Mesendoderm (in vitro differentiated cells): ENCODE data around the gene SPOUT1.
A peak's percentile ranks its signal among the peaks of the same experiment; 100 is the strongest.

Experiments used
- DNase-seq: peaks from one replicate; pipeline ENCODE4 v3.0.0; 2013
- H2AK5ac ChIP-seq: 2 replicates; pipeline ENCODE4 v1.6.1; 2013; ENCODE audit warnings: low read length, inconsistent platforms
- H2BK120ac ChIP-seq: 2 replicates; pipeline ENCODE4 v1.6.1; 2013; ENCODE audit warnings: low read depth, mild to moderate bottlenecking, low read length, moderate library complexity, mixed read lengths
- H2BK15ac ChIP-seq: replicated peaks from 2 replicates; pipeline ENCODE4 v1.6.1; 2013; ENCODE audit warnings: low read depth, mild to moderate bottlenecking, moderate library complexity
- H2BK5ac ChIP-seq: 2 replicates; pipeline ENCODE4 v1.6.1; 2013; ENCODE audit warnings: low read length, inconsistent platforms
- H3K18ac ChIP-seq: 2 replicates; pipeline ENCODE4 v1.6.1; 2013; ENCODE audit warnings: mild to moderate bottlenecking, low read length, mixed read lengths
- H3K23ac ChIP-seq: one replicate; pipeline ENCODE4 v1.6.1; 2013; ENCODE audit warnings: low read length
- H3K27ac ChIP-seq: 2 replicates; pipeline ENCODE4 v1.5.1; 2013; ENCODE audit warnings: low read depth, mild to moderate bottlenecking, inconsistent platforms, low read length, moderate library complexity
- H3K27me3 ChIP-seq: 2 replicates; pipeline ENCODE4 v1.6.1; 2013; ENCODE audit warnings: low read length, control low read depth, mild to moderate bottlenecking, inconsistent platforms; ENCODE audit not compliant: insufficient read depth, poor library complexity
- H3K36me3 ChIP-seq: 2 replicates; pipeline ENCODE4 v1.6.1; 2013; ENCODE audit warnings: low read length, inconsistent platforms; ENCODE audit not compliant: control insufficient read depth, insufficient read depth
- H3K4ac ChIP-seq: one replicate; pipeline ENCODE4 v1.6.1; 2013; ENCODE audit warnings: low read depth, mild to moderate bottlenecking, low read length, moderate library complexity
- H3K4me1 ChIP-seq: 2 replicates; pipeline ENCODE4 v1.6.1; 2013; ENCODE audit warnings: low read depth, low read length, inconsistent platforms; ENCODE audit not compliant: control insufficient read depth
- H3K4me2 ChIP-seq: 2 replicates; pipeline ENCODE4 v1.6.1; 2013; ENCODE audit warnings: low read length
- H3K4me3 ChIP-seq: 2 replicates; pipeline ENCODE4 v1.5.1; 2013; ENCODE audit warnings: mild to moderate bottlenecking, low read length
- H3K56ac ChIP-seq: one replicate; pipeline ENCODE4 v1.6.1; 2013; ENCODE audit warnings: low read length
- H3K79me1 ChIP-seq: 2 replicates; pipeline ENCODE4 v1.6.1; 2013; ENCODE audit warnings: low read length, inconsistent platforms
- H3K79me2 ChIP-seq: 2 replicates; pipeline ENCODE4 v1.6.1; 2013; ENCODE audit warnings: mild to moderate bottlenecking, low read length; ENCODE audit not compliant: control insufficient read depth, insufficient read depth
- H3K9ac ChIP-seq: 2 replicates; pipeline ENCODE4 v1.6.1; 2013; ENCODE audit warnings: low read length, inconsistent platforms
- H4K5ac ChIP-seq: one replicate; pipeline ENCODE4 v1.6.1; 2013; ENCODE audit warnings: low read length
- H4K8ac ChIP-seq: one replicate; pipeline ENCODE4 v1.6.1; 2013; ENCODE audit warnings: low read depth, mild to moderate bottlenecking, control low read depth, low read length, moderate library complexity
- WGBS: extraction: QIAGEN DNeasy Blood & Tissue Kit; methylation state at CpG from one replicate; pipeline ENCODE4 v1.1.7; 2013; ENCODE audit warnings: low lambda C conversion rate, missing lambda C conversion rate; ENCODE audit not compliant: insufficient coverage; ENCODE audit errors: extremely low coverage; 5-methylcytosine and 5-hydroxymethylcytosine counted together

The SPOUT1 gene

DNA sequence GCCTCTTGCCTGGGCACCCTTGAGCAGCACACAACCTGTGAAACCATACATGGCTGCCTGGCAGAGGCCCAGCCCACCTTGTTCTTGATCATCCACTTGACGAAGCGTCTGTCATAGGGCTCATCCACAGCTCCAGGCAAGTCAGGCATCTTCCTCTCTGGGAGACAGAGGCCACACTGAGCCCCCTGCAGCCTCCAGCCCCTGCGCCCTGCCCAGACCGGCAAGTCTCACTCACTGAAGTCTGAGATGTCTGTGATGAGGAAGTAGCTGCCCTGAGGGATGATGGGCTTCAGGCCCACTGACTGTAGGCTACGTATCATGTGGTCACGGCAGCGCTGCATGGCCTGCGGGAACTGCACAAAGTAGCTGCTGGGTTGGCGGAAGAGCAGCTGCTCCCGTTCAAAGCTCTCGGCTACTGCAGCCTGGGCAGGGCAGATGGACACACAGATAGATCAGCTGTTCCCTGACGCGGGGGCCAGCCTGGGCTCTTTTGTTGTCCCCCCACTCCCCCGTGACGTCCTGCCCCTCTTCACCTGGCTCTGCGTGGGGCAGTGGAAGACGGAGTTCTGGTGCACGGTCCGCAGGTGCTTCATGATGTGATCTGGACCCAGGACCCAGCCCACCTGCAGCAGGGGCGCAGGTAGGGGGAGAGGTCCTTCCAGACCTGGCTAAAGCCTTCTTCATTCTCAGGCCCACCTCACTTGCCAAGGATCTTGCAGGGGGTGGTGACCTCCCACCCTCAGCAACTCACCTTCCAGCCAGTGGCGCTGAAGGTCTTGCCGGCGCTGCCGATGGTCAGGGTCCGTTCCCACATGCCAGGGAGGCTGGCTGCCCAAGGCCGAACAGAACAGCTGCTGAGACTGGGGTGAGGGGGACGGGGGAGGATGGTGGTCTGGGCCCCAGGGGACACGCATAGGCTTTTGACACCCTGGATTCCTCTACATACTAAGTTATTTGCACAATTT lies 5.9 kb upstream of the SPOUT1 start:
- H3K9ac ChIP-seq = no peak overlapping the region
- H3K79me1 ChIP-seq = no peaks in the 10 kb centered on the region
- no peak overlapping the region for H3K27ac ChIP-seq
- no peaks in the 10 kb centered on the region for H3K36me3 ChIP-seq
- H3K79me2 ChIP-seq = no peaks in the 10 kb centered on the region
- no peak overlapping the region for H3K4me3 ChIP-seq
- H4K5ac ChIP-seq = no peak overlapping the region
- whole genome bisulfite sequencing = no CpG with 5 or more reads among the region's 28 CpGs
- H2BK120ac ChIP-seq = no peak overlapping the region
- H3K18ac ChIP-seq = no peak overlapping the region
- no peak overlapping the region for H2BK15ac ChIP-seq
- no peak for DNase-seq
- no peak overlapping the region for H3K23ac ChIP-seq
- H3K27me3 ChIP-seq = no peaks in the 10 kb centered on the region
- no peak overlapping the region for H2BK5ac ChIP-seq
- H3K4me2 ChIP-seq = no peak overlapping the region
- no peak overlapping the region for H2AK5ac ChIP-seq
- H3K4me1 ChIP-seq = no peaks in the 10 kb centered on the region
- no peak overlapping the region for H3K4ac ChIP-seq
- no peak overlapping the region for H4K8ac ChIP-seq
- no peak overlapping the region for H3K56ac ChIP-seq

DNA sequence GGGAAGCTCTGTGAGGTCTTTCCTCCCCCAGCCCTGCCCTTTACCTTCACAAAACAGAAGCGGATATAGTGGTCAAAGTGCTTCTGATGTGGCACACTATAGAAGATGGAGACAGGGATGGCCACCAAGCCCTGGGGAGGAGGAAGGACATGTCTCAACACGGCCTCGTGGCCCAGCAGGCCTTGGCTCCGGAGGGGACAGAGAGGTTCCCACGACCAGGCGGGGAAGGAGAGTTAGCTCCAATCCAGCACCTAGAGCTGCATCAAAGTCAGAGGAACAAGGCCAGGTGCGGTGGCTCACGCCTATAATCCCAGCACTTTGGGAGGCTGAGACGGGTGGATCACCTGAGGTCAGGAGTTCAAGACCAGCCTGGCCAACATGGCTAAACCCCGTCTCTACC lies 4.1 kb upstream of the SPOUT1 start:
- Histone ChIP-seq H2BK120ac (no peak overlapping the region), H4K5ac (no peak overlapping the region), H3K79me2 (peaks cover 4% of the 10 kb centered on the region), H3K27ac (no peak overlapping the region), H3K79me1 (peaks cover 4% of the 10 kb centered on the region), H2AK5ac (no peak overlapping the region), H3K27me3 (no peaks in the 10 kb centered on the region), H3K36me3 (no peaks in the 10 kb centered on the region), H3K4ac (no peak overlapping the region), H2BK5ac (no peak overlapping the region), H3K23ac (no peak overlapping the region), H3K9ac (no peak overlapping the region), H4K8ac (no peak overlapping the region), H2BK15ac (no peak overlapping the region), H3K18ac (no peak overlapping the region), H3K4me1 (no peaks in the 10 kb centered on the region), H3K4me2 (no peak overlapping the region), H3K4me3 (no peak overlapping the region), H3K56ac (no peak overlapping the region)
- no CpG with 5 or more reads among the region's 10 CpGs for WGBS
- DNase-seq = no peak

DNA sequence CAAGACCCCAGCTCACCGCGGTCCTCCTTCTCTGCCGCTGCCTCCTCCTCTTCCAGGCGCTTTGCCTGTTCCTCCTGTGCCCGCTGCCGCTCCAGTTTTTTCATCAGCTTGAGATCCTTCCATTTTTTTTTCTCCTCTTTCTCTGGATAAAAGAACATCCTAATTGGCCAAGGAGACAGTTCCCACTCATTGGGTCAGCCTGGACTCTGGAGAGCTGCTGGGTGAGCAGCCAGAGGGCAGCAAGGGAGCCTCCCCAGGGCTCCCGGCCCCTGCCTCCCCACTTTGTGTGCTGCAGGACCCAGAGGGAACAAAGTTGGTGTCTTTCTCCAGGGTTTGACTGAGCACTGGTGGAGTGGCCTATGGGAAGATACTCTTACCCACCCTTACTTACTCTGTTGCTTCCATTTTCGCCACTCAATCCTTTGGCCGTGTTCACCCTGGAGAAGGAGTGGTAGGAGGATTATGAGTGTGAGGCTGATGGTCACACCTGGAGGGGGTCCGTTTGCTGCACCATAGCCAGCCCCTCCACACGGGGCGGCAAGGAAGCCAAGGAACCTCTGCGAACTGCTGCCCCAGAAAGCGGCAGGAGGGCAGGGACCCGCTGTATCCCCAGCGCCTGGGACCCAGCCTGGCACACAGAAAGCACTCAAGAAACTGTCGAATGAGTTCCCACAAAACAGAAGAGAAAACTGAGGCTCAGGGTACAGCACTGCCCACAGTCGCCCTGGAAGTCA lies 708 bp downstream of the SPOUT1 start:
- Histone ChIP-seq H3K4me3 (peak overlapping the region; percentile 86), H2BK5ac (no peak overlapping the region), H3K79me1 (peaks cover 8% of the 10 kb centered on the region), H3K27me3 (no peaks in the 10 kb centered on the region), H2BK120ac (no peak overlapping the region), H2AK5ac (no peak overlapping the region), H3K27ac (peak overlapping the region; percentile 46), H3K23ac (no peak overlapping the region), H3K79me2 (peaks cover 7% of the 10 kb centered on the region), H3K36me3 (peaks cover 9% of the 10 kb centered on the region), H4K5ac (no peak overlapping the region), H3K4ac (peak overlapping the region; percentile 66), H3K18ac (no peak overlapping the region), H2BK15ac (no peak overlapping the region), H3K4me1 (no peaks in the 10 kb centered on the region), H4K8ac (no peak overlapping the region), H3K4me2 (peak overlapping the region; percentile 85), H3K9ac (peak overlapping the region; percentile 90), H3K56ac (peak overlapping the region; percentile 95)
- no peak for DNase-seq
- no CpG with 5 or more reads among the region's 18 CpGs for WGBS

DNA sequence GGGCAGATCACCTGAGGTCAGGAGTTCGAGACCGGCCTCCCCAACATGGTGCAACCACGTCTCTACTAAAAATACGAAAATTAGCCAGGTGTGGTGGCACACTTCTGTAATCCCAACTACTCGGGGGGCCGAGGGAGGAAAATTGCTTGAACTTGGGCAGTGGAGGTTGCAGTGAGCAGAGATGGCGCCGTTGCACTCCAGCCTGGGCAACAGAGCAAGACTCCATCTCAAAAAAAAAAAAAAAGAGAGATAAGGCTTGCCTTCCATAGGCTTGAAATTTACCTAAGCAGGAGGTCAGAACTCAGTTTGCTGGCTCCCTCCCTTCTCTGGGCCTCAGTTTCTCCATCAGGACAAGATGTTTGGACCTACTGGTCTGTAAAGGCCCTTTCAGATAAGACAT lies 1.3 kb downstream of the SPOUT1 start:
- WGBS = no CpG with 5 or more reads among the region's 8 CpGs
- no peak overlapping the region for H4K5ac ChIP-seq
- H2BK15ac ChIP-seq = no peak overlapping the region
- H3K27ac ChIP-seq = no peak overlapping the region
- H3K4me1 ChIP-seq = no peaks in the 10 kb centered on the region
- peaks cover 7% of the 10 kb centered on the region for H3K79me2 ChIP-seq
- H2BK5ac ChIP-seq = no peak overlapping the region
- H3K27me3 ChIP-seq = no peaks in the 10 kb centered on the region
- peak overlapping the region; percentile 95 for H3K56ac ChIP-seq
- DNase-seq = no peak
- H3K4me3 ChIP-seq = no peak overlapping the region
- H2AK5ac ChIP-seq = no peak overlapping the region
- no peak overlapping the region for H2BK120ac ChIP-seq
- H3K4ac ChIP-seq = no peak overlapping the region
- H3K9ac ChIP-seq = peak overlapping the region; percentile 90
- peak overlapping the region; percentile 85 for H3K4me2 ChIP-seq
- H3K79me1 ChIP-seq = peaks cover 8% of the 10 kb centered on the region
- H3K23ac ChIP-seq = no peak overlapping the region
- peaks cover 10% of the 10 kb centered on the region for H3K36me3 ChIP-seq
- no peak overlapping the region for H3K18ac ChIP-seq
- H4K8ac ChIP-seq = no peak overlapping the region

DNA sequence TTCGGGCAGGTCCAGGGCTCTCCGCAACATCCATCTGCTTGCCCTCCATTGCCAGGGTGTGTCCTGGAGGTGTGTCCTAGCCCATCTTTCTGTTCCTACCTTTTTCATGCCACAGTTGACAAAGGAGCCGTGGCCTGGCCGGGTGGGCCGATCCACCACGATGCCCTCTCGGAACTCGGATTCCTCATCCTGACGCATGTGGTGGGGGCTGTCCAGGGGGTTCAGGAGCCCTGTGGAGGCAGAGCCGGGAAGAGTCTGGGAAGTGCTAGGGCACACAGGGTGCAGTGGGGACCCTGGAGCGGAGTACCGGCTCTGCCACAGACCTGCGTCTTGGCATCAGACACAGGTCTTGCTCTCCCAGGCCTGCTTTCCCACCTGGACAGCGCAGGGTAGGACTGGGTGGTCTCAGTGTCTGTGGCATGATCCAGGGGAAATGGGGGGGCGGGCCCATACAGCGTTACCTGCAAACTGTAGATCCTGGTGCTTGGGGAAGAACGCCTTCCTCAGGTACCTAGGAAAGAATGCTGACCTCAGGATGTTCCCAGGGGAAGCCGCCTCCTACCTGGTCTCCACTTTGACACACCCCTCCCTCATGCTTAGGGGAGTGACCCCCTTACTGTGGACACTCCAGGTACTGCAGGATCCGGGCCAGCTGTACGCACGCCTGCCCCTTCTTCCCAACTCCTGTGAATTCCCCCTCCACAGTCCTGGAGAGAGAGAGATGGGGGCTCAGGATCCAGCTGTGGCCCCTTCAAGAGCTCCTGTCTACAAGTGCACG lies 3.5 kb downstream of the SPOUT1 start:
- Histone ChIP-seq H3K4ac (no peak overlapping the region), H3K27ac (no peak overlapping the region), H2BK15ac (no peak overlapping the region), H4K8ac (no peak overlapping the region), H3K4me3 (no peak overlapping the region), H3K9ac (no peak overlapping the region), H3K4me2 (no peak overlapping the region), H3K56ac (no peak overlapping the region), H3K27me3 (no peaks in the 10 kb centered on the region), H3K79me2 (peaks cover 7% of the 10 kb centered on the region), H3K18ac (no peak overlapping the region), H4K5ac (no peak overlapping the region), H2BK120ac (no peak overlapping the region), H3K23ac (no peak overlapping the region), H3K36me3 (peaks cover 13% of the 10 kb centered on the region), H3K4me1 (no peaks in the 10 kb centered on the region), H3K79me1 (peaks cover 8% of the 10 kb centered on the region), H2BK5ac (no peak overlapping the region), H2AK5ac (no peak overlapping the region)
- WGBS = no CpG with 5 or more reads among the region's 22 CpGs
- DNase-seq = peak; percentile 63
